ENCODE measurements around the gene OR10H2.
A peak's percentile ranks its signal among the peaks of the same experiment; 100 is the strongest.
"Not testable (repeated sequence)": the region's sequence is repeated elsewhere in the genome, so short reads cannot be mapped to it uniquely, and the experiment has no call there.

OR10H2 gene

DNA sequence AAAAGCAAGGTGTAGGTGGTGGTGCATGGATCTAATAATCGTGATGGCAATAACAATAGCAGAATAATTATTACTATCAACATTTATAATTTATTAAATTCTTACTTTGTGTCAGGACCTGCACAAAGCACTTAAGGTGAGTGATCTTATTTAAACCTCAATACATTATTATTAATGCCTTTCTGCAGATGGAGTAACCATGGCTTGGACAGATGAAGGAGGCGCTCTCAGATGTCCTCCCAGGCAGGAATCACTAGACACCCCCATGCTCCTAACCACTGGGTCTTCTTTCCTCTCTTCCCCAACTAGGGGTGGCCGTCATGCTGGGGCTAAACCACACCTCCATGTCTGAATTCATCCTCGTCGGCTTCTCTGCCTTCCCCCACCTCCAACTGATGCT, at the start of gene OR10H2:
TSS of gene OR10H2 (plus strand) at position 301 of the 400 bp plus-strand sequence. CDS start at position 321, 20 bp downstream.
- DNase-seq (ENCODE audit: low read depth in 2 of 2), result no peak

- DNase-seq (ENCODE audit: low read depth in 2 of 2), result no peak
These were observed 48.7 kb upstream of the OR10H2 start for GRCh38 chr19:15679089-15679488.

GRCh38 chr19:15679865-15680264, 48.0 kb upstream of the OR10H2 start:
- DNase-seq (ENCODE audit: low read depth in 2 of 2), result not testable (repeated sequence)

DNA sequence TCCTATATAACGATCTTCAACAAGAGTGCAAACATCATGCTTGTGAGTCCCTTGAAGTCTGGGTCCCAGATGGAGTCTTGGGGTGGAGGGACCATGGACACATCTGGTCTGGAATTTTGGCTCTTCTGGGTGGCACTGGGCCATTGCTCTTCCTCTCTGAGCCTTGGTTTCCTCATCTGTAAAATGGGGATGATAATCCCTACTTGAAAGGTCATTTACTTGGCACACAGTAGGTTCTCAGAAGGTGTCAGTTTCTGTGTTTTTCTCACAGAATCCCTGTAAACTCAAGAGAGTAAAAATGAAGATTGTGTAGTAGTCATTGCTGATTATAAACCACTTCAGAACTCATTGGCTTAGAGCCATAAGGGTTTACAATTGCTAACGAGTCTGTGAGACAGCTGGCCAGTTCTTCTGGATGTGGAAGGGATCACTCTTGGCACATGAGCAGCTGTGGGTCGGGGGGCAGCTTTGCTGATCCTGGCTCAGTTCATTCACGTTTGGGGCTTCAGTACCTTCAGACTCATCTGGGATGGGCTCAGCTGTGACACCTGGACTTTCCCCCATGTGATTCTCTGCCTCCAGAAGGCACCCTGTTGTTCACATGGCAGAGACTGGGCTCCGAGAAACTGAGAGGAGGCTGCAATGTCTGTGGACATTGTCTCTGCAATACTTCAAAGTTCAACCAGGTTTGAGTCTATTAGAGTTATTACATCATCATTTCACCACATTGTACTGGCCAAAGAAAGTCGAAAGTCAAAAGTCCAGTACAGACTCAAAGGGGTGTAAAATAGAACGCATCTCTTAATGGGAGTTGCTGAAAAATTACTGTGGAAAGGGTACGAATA, 47.1 kb upstream of the OR10H2 start:
- DNase-seq (ENCODE audit: low read depth in 2 of 2), result no peak

GRCh38 chr19:15683411-15683810, 44.4 kb upstream of the OR10H2 start:
- DNase-seq (ENCODE audit: low read depth in 2 of 2), result no peak

DNA sequence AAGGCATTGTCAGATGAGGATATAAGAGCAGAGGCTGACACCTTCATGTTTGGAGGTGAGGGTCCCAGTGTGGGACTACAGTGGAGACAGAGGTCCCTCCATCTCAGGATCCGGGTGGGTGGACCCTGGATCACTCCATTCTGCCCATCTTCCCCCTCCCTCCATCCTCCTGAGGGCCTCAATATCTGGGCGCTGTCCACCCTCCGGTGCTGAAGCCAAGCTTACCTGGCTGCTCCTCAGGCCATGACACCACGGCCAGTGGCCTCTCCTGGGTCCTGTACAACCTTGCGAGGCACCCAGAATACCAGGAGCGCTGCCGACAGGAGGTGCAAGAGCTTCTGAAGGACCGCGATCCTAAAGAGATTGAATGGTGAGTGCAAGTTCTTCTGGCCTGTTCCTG, 43.0 kb upstream of the OR10H2 start:
- DNase-seq (ENCODE audit: low read depth in 2 of 2), result no peak

GRCh38 chr19:15696654-15697194, 31.1 kb upstream of the OR10H2 start:
- no peak for DNase-seq (ENCODE audit: low read depth in 2 of 2)

DNA sequence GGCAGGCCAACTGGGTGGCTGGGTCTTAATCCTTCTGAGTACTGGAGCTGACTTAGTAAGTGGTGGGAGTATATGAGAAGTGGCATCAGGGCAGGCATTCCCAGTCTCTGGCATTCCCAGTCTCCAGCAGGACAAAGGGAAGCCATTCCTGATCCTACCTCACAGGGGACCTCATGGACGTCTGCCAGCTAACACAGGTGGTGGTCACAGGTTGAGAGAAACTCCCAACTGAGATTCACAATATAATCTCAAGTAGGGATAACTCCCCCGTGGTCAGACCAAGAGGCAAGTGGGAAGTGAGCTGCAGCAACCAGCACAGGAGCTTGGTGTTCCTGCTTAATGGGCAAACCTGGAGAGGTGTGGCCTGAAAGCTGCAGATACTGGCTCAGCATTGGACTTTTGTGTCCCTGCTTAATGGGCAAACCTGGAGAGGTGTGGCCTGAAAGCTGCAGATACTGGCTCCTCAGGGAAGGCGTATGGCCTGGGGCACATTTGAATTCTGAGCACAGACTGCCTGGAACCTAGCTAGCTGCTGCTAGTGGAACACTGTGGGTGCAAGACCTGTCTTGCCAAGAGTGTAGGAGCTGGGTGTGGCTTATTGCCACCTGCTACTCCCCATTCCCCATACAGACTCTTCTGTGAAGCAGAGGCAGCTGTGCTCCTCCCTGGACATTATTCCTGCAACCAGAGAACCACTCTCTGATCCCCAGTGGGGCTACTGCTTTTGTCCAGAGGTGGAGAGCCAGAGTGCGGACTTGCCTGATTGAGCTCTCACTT, 25.9 kb upstream of the OR10H2 start:
- no peak for DNase-seq (ENCODE audit: low read depth in 2 of 2)

GRCh38 chr19:15702534-15702930, 25.3 kb upstream of the OR10H2 start:
- peak in 1 of 2 donors; percentile 2 for DNase-seq (ENCODE audit: low read depth in 2 of 2)

- DNase-seq (ENCODE audit: low read depth in 2 of 2), result no peak
These were observed 13.2 kb upstream of the OR10H2 start for GRCh38 chr19:15714638-15715037.

GRCh38 chr19:15715642-15716041, 12.2 kb upstream of the OR10H2 start:
- no peak for DNase-seq (ENCODE audit: low read depth in 2 of 2)

GRCh38 chr19:15717809-15718208, 10.0 kb upstream of the OR10H2 start:
- DNase-seq (ENCODE audit: low read depth in 2 of 2), result no peak

GRCh38 chr19:15721268-15721667, 6.6 kb upstream of the OR10H2 start:
- DNase-seq (ENCODE audit: low read depth in 2 of 2), result no peak

- no peak for DNase-seq (ENCODE audit: low read depth in 2 of 2)
These were observed 4.9 kb upstream of the OR10H2 start for GRCh38 chr19:15722956-15723355.

DNA sequence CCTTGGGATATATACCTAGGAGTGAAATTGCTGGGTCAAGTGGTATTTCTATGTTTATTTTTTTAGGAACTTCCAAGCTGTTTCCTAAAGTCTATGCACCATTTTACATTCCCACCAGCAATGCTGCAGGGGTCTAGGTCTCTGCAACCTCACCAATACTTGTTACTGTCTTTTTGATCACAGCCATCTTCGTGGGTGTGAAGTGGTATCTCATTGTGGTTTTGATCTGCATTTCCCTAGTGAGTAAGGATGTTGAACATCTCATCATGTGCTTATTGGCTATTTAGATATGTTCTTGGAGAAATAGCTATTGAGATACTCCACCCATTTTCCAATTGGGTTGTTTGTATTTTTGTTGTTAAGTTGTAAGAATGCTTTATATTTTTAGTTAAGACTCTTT, 2.7 kb downstream of the OR10H2 start:
- DNase-seq (ENCODE audit: low read depth in 2 of 2), result no peak

DNA sequence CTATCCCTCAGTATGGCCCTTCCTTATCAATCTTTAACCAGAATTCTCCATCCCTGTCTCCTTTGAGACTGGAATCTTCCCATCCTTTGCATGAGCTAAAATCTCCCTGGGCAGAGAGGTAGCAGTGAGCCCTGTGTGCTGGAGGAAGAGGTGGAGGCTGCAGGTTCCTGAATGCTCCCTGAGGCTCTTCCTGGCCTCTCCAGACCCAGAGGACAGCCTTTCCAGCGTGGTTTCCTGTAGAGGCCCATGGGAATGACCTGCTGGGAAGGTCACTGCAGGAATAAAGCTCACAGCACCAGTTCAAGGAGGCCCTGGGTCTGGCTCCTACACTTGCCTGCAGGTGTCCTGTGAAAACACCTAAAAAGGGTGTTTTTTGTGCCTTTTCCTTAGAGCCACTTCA, 4.6 kb downstream of the OR10H2 start:
- DNase-seq (ENCODE audit: low read depth in 2 of 2), result no peak

- no peak for DNase-seq (ENCODE audit: low read depth in 2 of 2)
These were observed 6.1 kb downstream of the OR10H2 start for GRCh38 chr19:15733895-15734294.

DNA sequence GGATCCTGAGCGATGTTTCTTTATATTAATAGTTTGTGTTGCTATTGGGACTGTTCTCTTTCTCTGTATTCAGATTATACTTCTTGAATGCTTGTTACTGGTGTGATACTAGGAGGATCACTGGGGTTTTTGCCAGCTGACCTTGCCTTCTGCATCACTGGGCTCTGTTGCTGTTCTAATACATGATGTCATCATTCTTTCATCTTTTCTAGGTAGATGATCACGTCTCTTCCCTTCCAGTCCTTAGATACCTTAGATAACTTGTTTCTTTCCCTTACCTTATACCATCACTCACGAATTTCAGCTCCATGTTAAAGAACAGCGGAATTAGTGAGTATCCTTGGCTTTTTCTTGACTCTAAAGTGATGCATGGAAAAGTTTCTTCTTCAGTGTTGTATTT, 9.9 kb downstream of the OR10H2 start, which contains the start of gene OR10H3:
TSS of gene OR10H3 (plus strand) at position 264 of the 400 bp plus-strand sequence. CDS start 3,408 bp downstream, outside the sequence.
- DNase-seq (ENCODE audit: low read depth in 2 of 2), result no peak

DNA sequence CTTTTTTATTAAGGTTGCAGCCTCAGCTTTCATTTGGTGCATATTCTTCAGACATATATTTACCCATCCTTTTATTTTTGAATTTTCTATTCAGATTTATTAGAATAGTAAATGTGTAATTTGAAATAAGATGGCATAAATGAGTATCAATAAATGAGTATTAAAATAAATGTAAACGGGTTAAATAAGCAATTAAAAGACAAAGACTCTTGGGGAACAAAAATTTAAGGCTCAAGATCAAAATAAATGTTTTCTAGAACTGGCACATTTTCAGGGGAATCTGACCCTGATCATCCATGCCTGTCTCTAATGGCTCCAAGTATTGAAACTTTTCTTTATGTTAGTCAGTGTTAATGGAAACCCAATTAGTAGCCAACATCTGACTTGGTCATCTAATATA, 13.0 kb downstream of the OR10H2 start:
- DNase-seq (ENCODE audit: low read depth in 2 of 2), result no peak

GRCh38 chr19:15748239-15748638, 20.4 kb downstream of the OR10H2 start:
- DNase-seq (ENCODE audit: low read depth in 2 of 2), result no peak

GRCh38 chr19:15758379-15758778, 30.6 kb downstream of the OR10H2 start:
- no peak for DNase-seq (ENCODE audit: low read depth in 2 of 2)

DNA sequence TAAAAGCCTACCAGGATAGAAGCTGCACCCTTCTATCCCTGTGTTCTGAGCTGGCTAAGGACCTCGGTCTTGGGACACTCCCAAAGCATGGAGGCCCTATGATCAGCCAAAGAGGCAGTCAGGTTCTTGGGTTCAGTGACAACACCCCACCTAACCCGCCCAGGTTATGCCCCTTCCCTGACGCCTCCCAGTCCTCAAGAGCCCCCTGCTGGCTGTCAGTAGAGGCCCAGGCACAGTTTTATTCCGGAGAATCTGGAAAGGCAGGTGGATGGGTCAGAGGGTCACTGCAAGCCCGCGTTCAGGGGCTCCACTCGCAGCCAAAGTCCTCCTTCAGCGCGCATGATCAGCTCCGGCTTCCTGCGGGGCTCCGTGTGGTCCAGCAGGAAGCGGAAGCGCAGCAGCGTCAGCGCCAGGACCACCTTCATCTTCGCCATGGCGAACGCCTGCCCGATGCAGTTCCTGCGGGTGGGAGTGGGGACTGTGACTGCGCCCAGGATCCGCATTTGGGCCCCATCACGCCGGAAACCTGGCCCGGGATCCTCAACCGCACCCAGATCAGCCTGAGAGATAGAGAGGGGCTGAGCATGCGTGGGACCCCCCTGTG, 32.2 kb downstream of the OR10H2 start:
- no peak for DNase-seq (ENCODE audit: low read depth in 2 of 2)
